ENCODE data around the gene MAGI1.
A peak's percentile ranks its signal among the peaks of the same experiment; 100 is the strongest.

Gene MAGI1

DNA sequence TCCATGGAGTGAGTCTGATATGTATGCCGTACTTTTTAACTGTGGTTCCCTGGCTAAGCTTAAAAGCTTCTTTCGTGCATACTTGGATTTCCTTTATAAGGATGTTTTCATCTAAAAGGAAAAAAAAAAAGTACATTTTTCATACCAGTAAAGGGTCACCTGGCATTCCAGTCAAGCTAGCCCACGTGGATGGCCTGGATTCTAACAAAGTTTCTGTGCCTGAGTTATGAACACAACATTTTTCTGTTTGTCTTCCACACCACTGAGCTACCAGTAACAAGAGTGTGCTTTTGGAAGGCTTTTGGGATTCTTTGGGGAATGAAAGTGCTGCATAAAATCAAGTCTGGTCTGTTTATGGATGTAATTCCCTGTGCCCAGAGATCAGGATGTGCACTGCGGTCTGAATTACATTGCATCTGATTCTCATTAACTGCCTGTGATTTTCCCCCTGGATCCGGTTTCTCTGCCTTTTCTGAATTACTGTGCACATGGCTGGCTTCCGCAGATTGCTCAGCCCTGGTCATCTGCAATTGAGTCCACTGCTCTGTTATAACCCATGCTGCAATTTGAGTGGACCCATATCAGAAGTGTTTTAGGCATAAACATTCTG lies 38.2 kb upstream of the MAGI1 start:
- DNase-seq (ENCODE audit: low read depth) = no peak
- TF ChIP-seq, protein P1, sequence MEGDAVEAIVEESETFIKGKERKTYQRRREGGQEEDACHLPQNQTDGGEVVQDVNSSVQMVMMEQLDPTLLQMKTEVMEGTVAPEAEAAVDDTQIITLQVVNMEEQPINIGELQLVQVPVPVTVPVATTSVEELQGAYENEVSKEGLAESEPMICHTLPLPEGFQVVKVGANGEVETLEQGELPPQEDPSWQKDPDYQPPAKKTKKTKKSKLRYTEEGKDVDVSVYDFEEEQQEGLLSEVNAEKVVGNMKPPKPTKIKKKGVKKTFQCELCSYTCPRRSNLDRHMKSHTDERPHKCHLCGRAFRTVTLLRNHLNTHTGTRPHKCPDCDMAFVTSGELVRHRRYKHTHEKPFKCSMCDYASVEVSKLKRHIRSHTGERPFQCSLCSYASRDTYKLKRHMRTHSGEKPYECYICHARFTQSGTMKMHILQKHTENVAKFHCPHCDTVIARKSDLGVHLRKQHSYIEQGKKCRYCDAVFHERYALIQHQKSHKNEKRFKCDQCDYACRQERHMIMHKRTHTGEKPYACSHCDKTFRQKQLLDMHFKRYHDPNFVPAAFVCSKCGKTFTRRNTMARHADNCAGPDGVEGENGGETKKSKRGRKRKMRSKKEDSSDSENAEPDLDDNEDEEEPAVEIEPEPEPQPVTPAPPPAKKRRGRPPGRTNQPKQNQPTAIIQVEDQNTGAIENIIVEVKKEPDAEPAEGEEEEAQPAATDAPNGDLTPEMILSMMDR (IDR thresholded peaks at IDR 0.05; ENCODE audit: insufficient read depth, low read depth, low read length, missing control alignments) = no peak
- H3K4me3 ChIP-seq (ENCODE audit: low read length) = no peak overlapping the region

DNA sequence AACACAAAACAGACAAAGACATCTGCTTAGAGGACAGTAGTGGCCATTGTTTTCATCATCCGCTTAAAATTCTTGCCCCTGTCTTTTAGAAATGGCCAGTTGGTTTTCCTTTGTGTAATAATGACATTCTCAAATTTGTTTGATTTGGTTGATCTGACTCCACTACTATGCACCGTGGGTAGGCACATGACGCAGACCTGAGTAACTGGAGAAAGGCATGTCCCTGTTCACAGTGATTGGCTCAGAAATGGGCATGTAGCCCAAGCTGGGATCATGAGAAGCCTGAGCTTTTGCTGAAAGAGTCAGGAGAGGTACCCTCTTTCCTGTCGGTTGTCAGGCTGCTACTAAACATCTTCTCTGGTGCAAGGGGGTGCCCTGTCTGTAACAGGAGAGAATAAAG lies 36.6 kb upstream of the MAGI1 start:
- TF ChIP-seq, protein P1 (IDR thresholded peaks at IDR 0.05; ENCODE audit: insufficient read depth, low read depth, low read length, missing control alignments) = no peak
- DNase-seq (ENCODE audit: low read depth) = peak; percentile 59
- no peak overlapping the region for H3K4me3 ChIP-seq (ENCODE audit: low read length)

DNA sequence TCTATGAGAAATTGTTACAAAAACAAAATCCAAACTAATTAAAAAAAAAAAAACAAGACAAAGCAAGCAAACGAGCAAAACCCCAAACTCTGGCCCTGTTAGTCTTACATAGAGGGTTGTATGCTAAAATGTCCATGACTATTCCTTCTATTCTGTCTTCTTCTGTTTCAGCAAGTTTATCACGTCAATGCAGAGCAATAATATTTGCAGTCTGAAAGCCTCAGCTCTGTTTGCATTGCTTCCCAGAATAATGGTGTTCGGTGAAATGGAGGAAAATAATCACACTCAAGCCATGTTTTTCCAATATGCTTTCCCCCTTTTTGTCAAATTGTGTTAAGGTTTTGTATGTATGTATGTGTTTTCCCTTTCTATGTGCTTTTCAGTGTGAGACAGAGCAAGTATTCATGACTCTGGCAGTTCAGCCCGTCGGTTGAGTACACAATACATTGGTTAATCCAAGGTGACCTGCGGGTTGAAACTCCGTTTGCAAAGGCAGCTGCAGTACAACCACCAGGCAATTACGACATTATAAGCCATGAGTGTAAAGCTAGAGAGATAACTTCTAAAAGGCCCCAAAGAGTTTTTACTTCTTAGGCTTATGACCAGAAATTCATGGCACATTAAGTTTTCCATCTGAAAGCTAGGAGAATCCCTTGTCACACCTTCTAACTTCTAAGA lies 34.9 kb upstream of the MAGI1 start:
- TF ChIP-seq, protein P1 (IDR thresholded peaks at IDR 0.05; ENCODE audit: insufficient read depth, low read depth, low read length, missing control alignments) = no peak
- no peak for DNase-seq (ENCODE audit: low read depth)
- no peak overlapping the region for H3K4me3 ChIP-seq (ENCODE audit: low read length)

DNA sequence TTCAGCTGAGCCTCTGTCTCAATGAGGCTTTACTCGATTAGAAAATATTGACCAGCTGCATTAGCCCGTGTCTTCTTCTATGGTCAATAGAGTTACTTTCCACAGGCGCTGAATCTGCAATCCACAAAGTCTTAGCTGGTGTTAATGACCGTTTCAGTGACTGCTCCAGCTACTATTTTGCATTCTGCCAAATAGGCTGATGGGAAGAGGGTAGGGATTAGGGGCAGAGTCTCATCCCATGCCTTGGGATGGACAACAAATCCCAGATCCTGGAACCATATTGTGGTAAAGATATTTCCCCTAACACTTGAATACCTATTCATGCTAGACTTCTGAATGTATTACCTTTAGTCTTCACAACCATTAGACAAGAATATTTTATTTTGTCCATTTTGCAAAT lies 29.5 kb upstream of the MAGI1 start:
- TF ChIP-seq, protein P1 (IDR thresholded peaks at IDR 0.05; ENCODE audit: insufficient read depth, low read depth, low read length, missing control alignments) = no peak
- DNase-seq (ENCODE audit: low read depth) = no peak
- no peak overlapping the region for H3K4me3 ChIP-seq (ENCODE audit: low read length)

DNA sequence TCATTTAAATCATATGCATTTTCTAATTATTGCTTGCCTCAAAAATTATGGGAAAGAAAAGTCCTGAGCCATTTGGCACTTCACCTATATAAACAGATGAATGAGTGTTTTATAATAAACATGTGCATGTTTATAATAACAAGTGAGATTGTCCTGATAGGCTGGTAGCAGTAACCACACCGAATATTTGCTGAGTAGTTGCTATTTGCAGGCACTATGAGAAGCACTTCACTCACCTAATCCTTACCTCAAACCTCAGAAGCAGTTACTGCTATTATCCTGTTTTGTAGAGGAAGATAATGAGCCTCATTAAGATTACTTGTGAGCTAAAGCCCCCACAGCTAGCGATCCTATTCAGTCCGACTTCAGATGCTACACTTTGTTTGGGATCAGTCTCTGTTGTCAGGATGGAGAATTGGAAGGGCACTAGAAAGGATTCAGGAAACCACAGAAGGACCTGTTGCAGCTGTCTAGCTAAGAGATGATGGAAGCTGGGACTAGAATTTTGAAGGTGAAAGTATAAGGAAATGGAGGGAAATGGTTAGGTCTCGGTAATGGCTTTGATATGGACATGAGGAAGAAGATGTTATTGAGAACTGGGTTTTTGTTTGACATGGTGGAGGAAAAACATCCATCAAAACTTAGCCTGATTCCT lies 28.4 kb upstream of the MAGI1 start:
- TF ChIP-seq, protein P1 (IDR thresholded peaks at IDR 0.05; ENCODE audit: insufficient read depth, low read depth, low read length, missing control alignments) = no peak
- no peak overlapping the region for H3K4me3 ChIP-seq (ENCODE audit: low read length)
- DNase-seq (ENCODE audit: low read depth) = no peak

DNA sequence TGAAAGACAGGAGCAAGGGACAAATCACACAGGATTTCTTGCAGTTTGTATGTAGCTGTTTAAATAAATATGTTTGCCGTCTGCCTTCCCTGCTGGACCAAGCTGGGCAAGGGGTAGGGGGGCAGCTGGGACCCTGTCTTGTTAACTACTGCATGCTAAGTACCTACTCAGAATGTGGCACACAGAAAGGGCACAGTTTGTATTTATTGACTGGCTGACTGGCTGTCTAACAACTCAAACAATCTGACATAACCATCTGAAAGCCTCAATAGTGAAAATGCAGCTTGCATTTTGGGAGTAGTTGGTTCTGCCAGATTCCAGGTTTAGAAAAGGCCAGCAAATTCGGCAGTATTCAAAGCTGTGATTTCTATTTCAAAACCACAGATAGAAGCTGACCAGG lies 16.6 kb upstream of the MAGI1 start:
- no peak overlapping the region for H3K4me3 ChIP-seq (ENCODE audit: low read length)
- TF ChIP-seq, protein P1 (IDR thresholded peaks at IDR 0.05; ENCODE audit: insufficient read depth, low read depth, low read length, missing control alignments) = no peak
- DNase-seq (ENCODE audit: low read depth) = no peak

Data from epithelial cell of esophagus (primary cell).